GM23338 (cell line): ENCODE data around the gene MLLT6. TPM values are rescaled to one million over a fixed set of nuclear protein-coding genes. Genes with fewer than 3 reads are reported as not detected.

Experiments
- ATAC-seq: fragments of 200-7000 bp; cut with Tn5 transposase; 3 replicates; pipeline ENCODE4 v1.9.1; 2020
- DNase-seq: peaks from one replicate; pipeline ENCODE4 v3.0.0-alpha.2; 2015; ENCODE audit warnings: low spot score
- H2AFZ ChIP-seq: fragments of 200-600 bp; sonication (generic); 2 replicates; pipeline ENCODE4 v1.8.0; 2016; ENCODE audit warnings: antibody characterized with exemption, mild to moderate bottlenecking, moderate library complexity
- H3F3A ChIP-seq: fragments of 200-600 bp; sonication (generic); replicated peaks from 2 replicates; pipeline ENCODE4 v1.8.0; 2017; ENCODE audit warnings: antibody characterized with exemption, mixed run types, low read depth
- H3K27ac ChIP-seq: fragments of 200-600 bp; sonication (generic); 2 replicates; pipeline ENCODE4 v1.6.1; 2016; ENCODE audit warnings: low read depth
- H3K27me3 ChIP-seq: fragments of 200-600 bp; sonication (generic); 2 replicates; pipeline ENCODE4 v1.8.0; 2016; ENCODE audit warnings: mild to moderate bottlenecking, mixed run types, moderate library complexity; ENCODE audit not compliant: insufficient read depth
- H3K36me3 ChIP-seq: fragments of 200-600 bp; sonication (generic); 2 replicates; pipeline ENCODE4 v1.8.0; 2016; ENCODE audit warnings: mild to moderate bottlenecking; ENCODE audit not compliant: insufficient read depth
- H3K4me1 ChIP-seq: fragments of 200-600 bp; sonication (generic); 2 replicates; pipeline ENCODE4 v1.8.0; 2016; ENCODE audit warnings: mild to moderate bottlenecking, moderate library complexity; ENCODE audit not compliant: insufficient read depth
- H3K4me2 ChIP-seq: fragments of 200-600 bp; sonication (generic); 2 replicates; pipeline ENCODE4 v1.7.1; 2017; ENCODE audit warnings: mixed run types
- H3K4me3 ChIP-seq: fragments of 200-600 bp; sonication (generic); 2 replicates; pipeline ENCODE4 v1.6.1; 2016; ENCODE audit warnings: mixed run types
- H3K79me2 ChIP-seq: fragments of 200-600 bp; sonication (generic); replicated peaks from 2 replicates; pipeline ENCODE4 v1.8.0; 2017; ENCODE audit warnings: mild to moderate bottlenecking; ENCODE audit not compliant: insufficient read depth
- H3K9me2 ChIP-seq: fragments of 200-600 bp; sonication (generic); 2 replicates; pipeline ENCODE4 v1.8.0; 2017; ENCODE audit not compliant: insufficient read depth
- H4K20me1 ChIP-seq: fragments of 200-600 bp; sonication (generic); replicated peaks from 2 replicates; pipeline ENCODE4 v1.8.0; 2017; ENCODE audit warnings: mild to moderate bottlenecking; ENCODE audit not compliant: insufficient read depth
- H3K27ac Mint-ChIP-seq: 2 replicates; pipeline ENCODE4 v1.8.0; 2020; ENCODE audit warnings: inconsistent platforms, mild to moderate bottlenecking, moderate library complexity, mixed read lengths
- H3K27me3 Mint-ChIP-seq: 3 replicates; pipeline ENCODE4 v1.8.0; 2022; ENCODE audit warnings: low read depth, mild to moderate bottlenecking, moderate library complexity, mixed read lengths, inconsistent platforms; ENCODE audit not compliant: insufficient read depth, poor library complexity
- H3K36me3 Mint-ChIP-seq: 3 replicates; pipeline ENCODE4 v1.8.0; 2021; ENCODE audit warnings: low read depth, mild to moderate bottlenecking, inconsistent platforms, moderate library complexity, mixed read lengths
- H3K4me1 Mint-ChIP-seq: 3 replicates; pipeline ENCODE4 v1.8.0; 2020; ENCODE audit warnings: mild to moderate bottlenecking, inconsistent platforms, mixed read lengths
- H3K4me3 Mint-ChIP-seq: 3 replicates; pipeline ENCODE4 v1.8.0; 2021; ENCODE audit warnings: moderate library complexity, mild to moderate bottlenecking, inconsistent platforms, mixed read lengths
- H3K9me3 Mint-ChIP-seq: 3 replicates; pipeline ENCODE4 v1.8.0; 2020; ENCODE audit warnings: moderate library complexity, mild to moderate bottlenecking, inconsistent platforms, mixed read lengths
- CREB1 ChIP-seq: fragments of 250-450 bp; sonication (Bioruptor Pico); IDR thresholded peaks from 2 replicates; pipeline ENCODE4 v1.5.0; 2020; ENCODE audit warnings: low read depth, mild to moderate bottlenecking, moderate library complexity
- CTCF ChIP-seq, 2 experiments: fragments of 200-600 bp in 1 of 2; sonication (generic) in 1 of 2; conservative IDR thresholded peaks; 2 replicates each; pipeline versions ENCODE4 v1.5.1 to v1.6.1; 2016 to 2017; ENCODE audit warnings: antibody characterized with exemption in 2 of 2, low read depth in 2 of 2, mild to moderate bottlenecking in 2 of 2, moderate library complexity in 1 of 2
- EZH2phosphoT487 ChIP-seq: fragments of 200-600 bp; sonication (generic); IDR thresholded peaks from one replicate; pipeline ENCODE4 v1.8.1; 2018; ENCODE audit warnings: antibody characterized with exemption; ENCODE audit not compliant: unreplicated experiment
- JUNB ChIP-seq: IDR thresholded peaks from one replicate; pipeline ENCODE4 v1.6.1; 2016; ENCODE audit warnings: antibody characterized with exemption; ENCODE audit not compliant: unreplicated experiment
- POLR2AphosphoS5 ChIP-seq: IDR thresholded peaks from 2 replicates; pipeline ENCODE4 v1.6.1; 2016; ENCODE audit warnings: antibody characterized with exemption, low read depth
- STAT1 ChIP-seq: IDR thresholded peaks from one replicate; pipeline ENCODE4 v1.6.1; 2016; ENCODE audit warnings: antibody characterized with exemption; ENCODE audit not compliant: unreplicated experiment
- ZNF114 ChIP-seq: fragments of 250-450 bp; sonication (Bioruptor Pico); IDR thresholded peaks from 2 replicates; pipeline ENCODE4 v1.5.0; 2020; ENCODE audit warnings: mild to moderate bottlenecking, moderate library complexity
- ZNF331 ChIP-seq: fragments of 250-450 bp; sonication (Bioruptor Pico); IDR thresholded peaks from 2 replicates; pipeline ENCODE4 v1.5.0; 2020; ENCODE audit warnings: low read depth, mild to moderate bottlenecking, moderate library complexity
- polyA plus RNA-seq: library from polyadenylated mRNA; unstranded; fragments of >200 nt; fragmentation: Nextera tagmentation; extraction: Ambion mirVana; gene quantifications from 2 replicates; pipeline ENCODE4 v1.2.1, GENCODE V29; 2016
- total RNA-seq: library from RNA; depleted of rRNA; stranded (reverse); fragments of >200 nt; shearing (Covaris generic); gene quantifications from 2 replicates; pipeline ENCODE4 v1.2.3, GENCODE V29; 2014
- TF ChIP-seq, protein P1 (sequence below): IDR thresholded peaks from one replicate; pipeline ENCODE4 v1.6.1; 2018; ENCODE audit warnings: antibody characterized with exemption; ENCODE audit not compliant: unreplicated experiment

Gene MLLT6
- total and polyA plus RNA-seq, 2 experiments from 2014 or later = 2.6 to 2.8 TPM

DNA sequence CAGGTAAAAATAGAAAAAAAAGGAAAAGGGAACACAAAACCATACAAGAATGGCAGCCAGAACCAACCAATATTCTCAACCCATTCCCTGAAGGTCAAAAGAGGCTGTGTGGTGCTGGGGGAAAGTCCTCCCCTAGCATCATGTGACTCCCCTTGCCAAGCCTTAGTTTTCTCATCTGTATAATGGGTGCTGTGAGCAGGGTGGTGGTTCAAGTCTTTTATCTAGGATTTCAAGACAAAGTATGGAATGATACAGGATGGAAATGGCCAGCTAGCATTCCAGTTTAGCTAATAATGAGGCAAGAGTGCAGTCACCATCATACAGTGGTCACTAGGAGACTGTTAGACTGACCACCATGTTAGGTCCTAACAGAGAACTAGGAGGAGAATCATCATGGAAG lies 68.2 kb downstream of the MLLT6 start:
- Histone ChIP-seq H3K9me2 (no peaks in the 10 kb centered on the region), H3K36me3 (peaks cover 43% of the 10 kb centered on the region), H3K27me3 (no peaks in the 10 kb centered on the region), H2AFZ (no peak overlapping the region), H3K4me3 (no peak overlapping the region), H3K27ac (no peak overlapping the region), H4K20me1 (peaks cover 9% of the 10 kb centered on the region), H3F3A (no peaks in the 10 kb centered on the region), H3K79me2 (no peaks in the 10 kb centered on the region), H3K4me2 (no peak overlapping the region), H3K4me1 (no peaks in the 10 kb centered on the region)
- H3K27ac Mint-ChIP-seq = no peak overlapping the region
- H3K27me3 Mint-ChIP-seq = peaks cover 5% of the 10 kb centered on the region
- H3K36me3 Mint-ChIP-seq = peaks cover 67% of the 10 kb centered on the region
- H3K4me1 Mint-ChIP-seq = no peaks in the 10 kb centered on the region
- TF ChIP-seq CTCF (conservative IDR thresholded peaks at IDR 0.05; ENCODE audit: low read depth in 2 of 2) (no peak), ZNF331 (CRISPR knock-in tag) (no peak), CREB1 (CRISPR knock-in tag) (no peak), EZH2phosphoT487 (no peak), ZNF114 (no peak), STAT1 (no peak)
- TF ChIP-seq, protein P1, sequence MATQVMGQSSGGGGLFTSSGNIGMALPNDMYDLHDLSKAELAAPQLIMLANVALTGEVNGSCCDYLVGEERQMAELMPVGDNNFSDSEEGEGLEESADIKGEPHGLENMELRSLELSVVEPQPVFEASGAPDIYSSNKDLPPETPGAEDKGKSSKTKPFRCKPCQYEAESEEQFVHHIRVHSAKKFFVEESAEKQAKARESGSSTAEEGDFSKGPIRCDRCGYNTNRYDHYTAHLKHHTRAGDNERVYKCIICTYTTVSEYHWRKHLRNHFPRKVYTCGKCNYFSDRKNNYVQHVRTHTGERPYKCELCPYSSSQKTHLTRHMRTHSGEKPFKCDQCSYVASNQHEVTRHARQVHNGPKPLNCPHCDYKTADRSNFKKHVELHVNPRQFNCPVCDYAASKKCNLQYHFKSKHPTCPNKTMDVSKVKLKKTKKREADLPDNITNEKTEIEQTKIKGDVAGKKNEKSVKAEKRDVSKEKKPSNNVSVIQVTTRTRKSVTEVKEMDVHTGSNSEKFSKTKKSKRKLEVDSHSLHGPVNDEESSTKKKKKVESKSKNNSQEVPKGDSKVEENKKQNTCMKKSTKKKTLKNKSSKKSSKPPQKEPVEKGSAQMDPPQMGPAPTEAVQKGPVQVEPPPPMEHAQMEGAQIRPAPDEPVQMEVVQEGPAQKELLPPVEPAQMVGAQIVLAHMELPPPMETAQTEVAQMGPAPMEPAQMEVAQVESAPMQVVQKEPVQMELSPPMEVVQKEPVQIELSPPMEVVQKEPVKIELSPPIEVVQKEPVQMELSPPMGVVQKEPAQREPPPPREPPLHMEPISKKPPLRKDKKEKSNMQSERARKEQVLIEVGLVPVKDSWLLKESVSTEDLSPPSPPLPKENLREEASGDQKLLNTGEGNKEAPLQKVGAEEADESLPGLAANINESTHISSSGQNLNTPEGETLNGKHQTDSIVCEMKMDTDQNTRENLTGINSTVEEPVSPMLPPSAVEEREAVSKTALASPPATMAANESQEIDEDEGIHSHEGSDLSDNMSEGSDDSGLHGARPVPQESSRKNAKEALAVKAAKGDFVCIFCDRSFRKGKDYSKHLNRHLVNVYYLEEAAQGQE = no peak
- no peaks in the 10 kb centered on the region for H3K9me3 Mint-ChIP-seq
- DNase-seq (no peak), ATAC-seq (no peak)
- no peak overlapping the region for H3K4me3 Mint-ChIP-seq

- H3K27me3 ChIP-seq = no peaks in the 10 kb centered on the region
- no peak overlapping the region for H3K4me2 ChIP-seq
- DNase-seq (no peak), ATAC-seq (no peak)
- H3K4me1 ChIP-seq = no peaks in the 10 kb centered on the region
- H3K36me3 ChIP-seq = peaks cover 47% of the 10 kb centered on the region
- Mint-ChIP-seq H3K4me1 (no peaks in the 10 kb centered on the region), H3K27me3 (peaks cover 6% of the 10 kb centered on the region), H3K27ac (no peak overlapping the region), H3K9me3 (no peaks in the 10 kb centered on the region), H3K36me3 (peaks cover 71% of the 10 kb centered on the region), H3K4me3 (no peak overlapping the region)
- H3K4me3 ChIP-seq = no peak overlapping the region
- H3F3A ChIP-seq = no peaks in the 10 kb centered on the region
- no peaks in the 10 kb centered on the region for H3K9me2 ChIP-seq
- H3K27ac ChIP-seq = no peak overlapping the region
- no peak overlapping the region for H2AFZ ChIP-seq
- H3K79me2 ChIP-seq = no peaks in the 10 kb centered on the region
- peaks cover 9% of the 10 kb centered on the region; the same call in 1 of the 2 replicates for H4K20me1 ChIP-seq
- TF ChIP-seq JUNB = no peak
- no peak for TF ChIP-seq POLR2AphosphoS5
- TF ChIP-seq, protein P1 = no peak
- TF ChIP-seq EZH2phosphoT487 = no peak
Observed at GRCh38 chr17:38777641-38778250, 72.7 kb downstream of the MLLT6 start.
